IMR-90 (cell line): ENCODE measurements around the gene AP3B1. TPM values are rescaled to one million over a fixed set of nuclear protein-coding genes. Genes with fewer than 3 reads are reported as not detected.

Experiments used
- ATAC-seq: fragments of 200-7000 bp; cut with Tn5 transposase; 2 replicates; pipeline ENCODE4 v1.9.1; 2020; ENCODE audit warnings: low read depth, mild to moderate bottlenecking, moderate library complexity
- BruUV-seq: library from RNA; stranded (reverse); fragments of 400-500 nt; replicated peaks from 2 replicates; lab custom pipeline; 2021; lab: Mats Ljungman, UMichigan
- CTCF ChIA-PET: fragments of 300-600 bp; formaldehyde crosslinking; extraction: SDS; loops from one replicate; lab custom pipeline; 2021; ENCODE audit warnings: antibody characterized with exemption; lab: Yijun Ruan, JAX
- POLR2A ChIA-PET: fragments of 300-600 bp; sonication (Branson Sonifier 250); formaldehyde crosslinking; loops from one replicate; lab custom pipeline; 2022; ENCODE audit warnings: antibody characterized with exemption; ENCODE audit not compliant: unreplicated experiment; lab: Charles Lee
- DNase-seq: peaks from one replicate; pipeline ENCODE4 v3.0.0; 2013
- H2AFZ ChIP-seq: replicated peaks from 2 replicates; pipeline ENCODE3; 2013; ENCODE audit warnings: low read length, mild to moderate bottlenecking; ENCODE audit not compliant: poor library complexity
- H2AK5ac ChIP-seq: 2 replicates; pipeline ENCODE4 v1.6.1; 2013; ENCODE audit warnings: low read depth, low read length, inconsistent platforms
- H2AK9ac ChIP-seq: replicated peaks from 2 replicates; pipeline ENCODE3; 2013; ENCODE audit warnings: mild to moderate bottlenecking, low read depth, low read length, moderate library complexity; ENCODE audit not compliant: poor library complexity
- H2BK120ac ChIP-seq: 2 replicates; pipeline ENCODE4 v1.6.1; 2013; ENCODE audit warnings: low read depth, low read length, inconsistent platforms
- H2BK15ac ChIP-seq: 3 replicates; pipeline ENCODE4 v1.6.1; 2013; ENCODE audit warnings: low read depth, low read length, inconsistent platforms
- H2BK20ac ChIP-seq: 2 replicates; pipeline ENCODE4 v1.6.1; 2013; ENCODE audit warnings: low read depth, mild to moderate bottlenecking, inconsistent platforms, low read length, moderate library complexity
- H2BK5ac ChIP-seq: 2 replicates; pipeline ENCODE4 v1.6.1; 2013; ENCODE audit warnings: mild to moderate bottlenecking, low read depth, low read length, inconsistent platforms; ENCODE audit not compliant: poor library complexity, severe bottlenecking
- H3K14ac ChIP-seq: replicated peaks from 2 replicates; pipeline ENCODE4 v1.6.1; 2013; ENCODE audit warnings: low read depth, low read length, inconsistent platforms
- H3K18ac ChIP-seq: 2 replicates; pipeline ENCODE4 v1.6.1; 2013; ENCODE audit warnings: low read depth, low read length, control low read depth
- H3K23ac ChIP-seq: 2 replicates; pipeline ENCODE4 v1.6.1; 2013; ENCODE audit warnings: low read depth, low read length, inconsistent platforms
- H3K27ac ChIP-seq: 2 replicates; pipeline ENCODE4 v1.5.1; 2013; ENCODE audit warnings: mild to moderate bottlenecking, control low read depth, low read length; ENCODE audit not compliant: insufficient read depth
- H3K27me3 ChIP-seq: 2 replicates; pipeline ENCODE4 v1.6.1; 2013; ENCODE audit warnings: low read length; ENCODE audit not compliant: control insufficient read depth, insufficient read depth
- H3K36me3 ChIP-seq: 2 replicates; pipeline ENCODE4 v1.6.1; 2013; ENCODE audit warnings: low read length, mixed read lengths; ENCODE audit not compliant: control insufficient read depth, insufficient read depth
- H3K4ac ChIP-seq: 2 replicates; pipeline ENCODE4 v1.6.1; 2013; ENCODE audit warnings: low read depth, low read length, inconsistent platforms
- H3K4me1 ChIP-seq: 2 replicates; pipeline ENCODE4 v1.6.1; 2013; ENCODE audit warnings: low read length, mixed read lengths; ENCODE audit not compliant: control insufficient read depth, insufficient read depth
- H3K4me2 ChIP-seq: 2 replicates; pipeline ENCODE4 v1.6.1; 2013; ENCODE audit warnings: low read depth, mild to moderate bottlenecking, control low read depth, low read length, moderate library complexity
- H3K4me3 ChIP-seq: 2 replicates; pipeline ENCODE4 v1.5.1; 2013; ENCODE audit warnings: low read depth, mild to moderate bottlenecking, control low read depth, low read length, moderate library complexity; ENCODE audit not compliant: insufficient read depth
- H3K56ac ChIP-seq: 2 replicates; pipeline ENCODE4 v1.6.1; 2013; ENCODE audit warnings: low read length, inconsistent platforms; ENCODE audit not compliant: insufficient read depth; ENCODE audit errors: extremely low read depth
- H3K79me1 ChIP-seq, 2 experiments: 2 replicates each; pipeline ENCODE4 v1.6.1; 2013; ENCODE audit warnings: low read length in 2 of 2, inconsistent platforms in 1 of 2, low read depth in 1 of 2
- H3K9ac ChIP-seq: 2 replicates; pipeline ENCODE4 v1.6.1; 2013; ENCODE audit warnings: low read depth, low read length, control low read depth
- H3K9me1 ChIP-seq: 2 replicates; pipeline ENCODE4 v1.6.1; 2013; ENCODE audit warnings: low read length, inconsistent platforms; ENCODE audit not compliant: insufficient read depth
- H3K9me3 ChIP-seq: 2 replicates; pipeline ENCODE4 v1.6.1; 2013; ENCODE audit warnings: low read length; ENCODE audit not compliant: control insufficient read depth, insufficient read depth
- H4K20me1 ChIP-seq: 2 replicates; pipeline ENCODE4 v1.6.1; 2013; ENCODE audit warnings: low read length, inconsistent platforms; ENCODE audit not compliant: insufficient read depth
- H4K5ac ChIP-seq: 2 replicates; pipeline ENCODE4 v1.6.1; 2013; ENCODE audit warnings: mild to moderate bottlenecking, low read depth, low read length, control low read depth
- H4K8ac ChIP-seq, 2 experiments: 2 replicates each; pipeline ENCODE4 v1.6.1; 2013; ENCODE audit warnings: low read depth in 2 of 2, low read length in 2 of 2, control low read depth in 1 of 2, inconsistent platforms in 1 of 2
- H4K91ac ChIP-seq: 2 replicates; pipeline ENCODE4 v1.6.1; 2013; ENCODE audit warnings: low read depth, low read length, inconsistent platforms; ENCODE audit not compliant: insufficient read depth
- BHLHE40 ChIP-seq: fragments of 150-350 bp; IDR thresholded peaks from 2 replicates; pipeline ENCODE4 v1.6.1; 2016; ENCODE audit warnings: mild to moderate bottlenecking, low read depth, low read length
- CEBPB ChIP-seq: IDR thresholded peaks from 2 replicates; pipeline ENCODE4 v1.6.1; 2012; ENCODE audit warnings: low read depth, low read length, improper control_type of control experiment
- CHD1 ChIP-seq: IDR thresholded peaks from 2 replicates; pipeline ENCODE4 v1.6.1; 2012; ENCODE audit warnings: low read depth, low read length, improper control_type of control experiment
- CTCF ChIP-seq: conservative IDR thresholded peaks from 2 replicates; pipeline ENCODE4 v1.5.1; 2012; ENCODE audit warnings: mild to moderate bottlenecking, low read depth, low read length, improper control_type of control experiment
- ELK1 ChIP-seq: fragments of 150-350 bp; IDR thresholded peaks from 2 replicates; pipeline ENCODE4 v1.6.1; 2016; ENCODE audit warnings: low read depth, mild to moderate bottlenecking, low read length, moderate library complexity, borderline replicate concordance
- FOS ChIP-seq: fragments of 150-350 bp; IDR thresholded peaks from 2 replicates; pipeline ENCODE4 v1.6.1; 2016; ENCODE audit warnings: low read depth, low read length
- MAFK ChIP-seq: IDR thresholded peaks from 2 replicates; pipeline ENCODE4 v1.6.1; 2012; ENCODE audit warnings: low read depth, low read length, improper control_type of control experiment
- MAZ ChIP-seq: IDR thresholded peaks from 2 replicates; pipeline ENCODE4 v1.6.1; 2012; ENCODE audit warnings: low read depth, mild to moderate bottlenecking, low read length, improper control_type of control experiment, moderate library complexity, borderline replicate concordance
- MXI1 ChIP-seq: IDR thresholded peaks from 2 replicates; pipeline ENCODE4 v1.6.1; 2012; ENCODE audit warnings: low read depth, mild to moderate bottlenecking, low read length, moderate library complexity, borderline replicate concordance
- NFE2L2 ChIP-seq: fragments of 150-350 bp; IDR thresholded peaks from 2 replicates; pipeline ENCODE4 v1.6.1; 2016; ENCODE audit warnings: low read depth, mild to moderate bottlenecking, low read length
- POLR2A ChIP-seq: IDR thresholded peaks from 2 replicates; pipeline ENCODE4 v1.6.1; 2012; ENCODE audit warnings: mild to moderate bottlenecking, low read depth, low read length
- RAD21 ChIP-seq: IDR thresholded peaks from 2 replicates; pipeline ENCODE4 v1.6.1; 2012; ENCODE audit warnings: low read length, improper control_type of control experiment
- RCOR1 ChIP-seq: IDR thresholded peaks from 2 replicates; pipeline ENCODE4 v1.6.1; 2012; ENCODE audit warnings: mild to moderate bottlenecking, low read length, improper control_type of control experiment; ENCODE audit not compliant: insufficient replicate concordance
- RFX5 ChIP-seq: IDR thresholded peaks from 2 replicates; pipeline ENCODE4 v1.8.0; 2012; ENCODE audit warnings: low read depth, mild to moderate bottlenecking, low read length, moderate library complexity
- SMC3 ChIP-seq: fragments of 150-350 bp; IDR thresholded peaks from 2 replicates; pipeline ENCODE4 v1.6.1; 2016; ENCODE audit warnings: low read depth, mild to moderate bottlenecking, antibody characterized with exemption, low read length, moderate library complexity
- USF2 ChIP-seq: fragments of 150-350 bp; IDR thresholded peaks from 2 replicates; pipeline ENCODE4 v1.6.1; 2017; ENCODE audit warnings: mild to moderate bottlenecking, antibody characterized with exemption, low read length, low read depth
- WGBS, 2 experiments: methylation state at CpG; one replicate each; pipeline versions ENCODE4 v1.1.5 to v1.1.7; 2013; ENCODE audit warnings: missing lambda C conversion rate in 2 of 2; ENCODE audit not compliant: insufficient read length in 1 of 2; ENCODE audit errors: extremely low coverage in 2 of 2; 5-methylcytosine and 5-hydroxymethylcytosine counted together
- dilution Hi-C: fragments of 300-500 bp; cut with HindIII; formaldehyde crosslinking; loops from one replicate; pipeline ENCODE4 v1.14.3; 2018; ENCODE audit warnings: low sequenced_read_pairs; ENCODE audit not compliant: unreplicated experiment
- in situ Hi-C: fragments of 300-500 bp; cut with MboI; formaldehyde crosslinking; loops from 3 replicates; pipeline ENCODE4 v1.14.3; 2019; ENCODE audit warnings: low sequenced_read_pairs, inconsistent platforms, mixed read lengths
- intact Hi-C: fragments of 100-400 bp; cut with micrococcal nuclease; formaldehyde crosslinking; loops from 2 replicates; pipeline ENCODE4 v1.10.0; 2022
- polyA plus RNA-seq, 3 experiments: library from polyadenylated mRNA; depleted of rRNA; stranded (reverse); fragments of >200 nt; gene quantifications; 2 replicates each; pipeline ENCODE4 v1.2.3, GENCODE V29; 2012; ENCODE audit warnings: low replicate concordance in 1 of 3
- total RNA-seq: library from RNA; depleted of rRNA; stranded (reverse); fragments of >200 nt; gene quantifications from 2 replicates; pipeline ENCODE4 v1.2.3, GENCODE V29; 2012

Gene AP3B1
- total and polyA plus RNA-seq, 2 of the 4 experiments (the other 2 are of a cell fraction) = 33.1 to 59.0 TPM

- no peak for ATAC-seq
- CTCF ChIA-PET = interaction anchor here (0.6 to 1.3 kb wide), 2 partner anchors 10 to 19 kb away, joined by 3 to 6 read pairs; no protein-coding TSS in a partner anchor
- POLR2A ChIA-PET = no interaction called here
Observed at GRCh38 chr5:78234804-78235203, 59.7 kb downstream of the AP3B1 start.

More at GRCh38 chr5:78234804-78235203, 59.7 kb downstream of the AP3B1 start:
- Histone ChIP-seq H2BK120ac (no peak overlapping the region), H3K9me3 (no peaks in the 10 kb centered on the region), H3K4me3 (no peak overlapping the region), H3K4ac (no peak overlapping the region), H3K18ac (no peak overlapping the region), H4K5ac (no peak overlapping the region), H4K8ac (no peak overlapping the region), H2BK5ac (no peak overlapping the region), H3K14ac (no peak overlapping the region), H3K9ac (no peak overlapping the region), H3K27me3 (no peaks in the 10 kb centered on the region), H3K4me2 (no peak overlapping the region), H3K79me1 (peaks cover 38 to 43% of the 10 kb centered on the region in 2 experiments), H3K56ac (no peak overlapping the region), H2AK9ac (no peak overlapping the region), H4K20me1 (peaks cover 18% of the 10 kb centered on the region; the same call in 1 of the 2 replicates), H2AK5ac (no peak overlapping the region), H3K36me3 (peaks cover 3% of the 10 kb centered on the region), H2AFZ (no peak overlapping the region), H2BK20ac (no peak overlapping the region), H4K91ac (no peak overlapping the region), H2BK15ac (no peak overlapping the region), H3K27ac (no peak overlapping the region), H3K23ac (no peak overlapping the region), H3K9me1 (no peaks in the 10 kb centered on the region; the same call in 1 of the 2 replicates), H3K4me1 (peaks cover 4% of the 10 kb centered on the region; the same call in 1 of the 2 replicates)
- WGBS, 2 experiments = no CpG with 5 or more reads among the region's 1 CpG
- BruUV-seq = no TSS peak
- intact Hi-C loops = no loop called here
- TF ChIP-seq RFX5 (no peak), POLR2A (no peak), CEBPB (no peak), RCOR1 (no peak), MAFK (no peak), SMC3 (no peak), BHLHE40 (no peak), FOS (no peak), USF2 (no peak), CHD1 (no peak), MXI1 (no peak), NFE2L2 (no peak), RAD21 (no peak), MAZ (no peak), CTCF (no peak), ELK1 (no peak)
- no peak for DNase-seq
- dilution Hi-C loops = no loop called here
- in situ Hi-C loops = no loop called here
